ENCODE measurements around the gene AMN.

Gene AMN

DNA sequence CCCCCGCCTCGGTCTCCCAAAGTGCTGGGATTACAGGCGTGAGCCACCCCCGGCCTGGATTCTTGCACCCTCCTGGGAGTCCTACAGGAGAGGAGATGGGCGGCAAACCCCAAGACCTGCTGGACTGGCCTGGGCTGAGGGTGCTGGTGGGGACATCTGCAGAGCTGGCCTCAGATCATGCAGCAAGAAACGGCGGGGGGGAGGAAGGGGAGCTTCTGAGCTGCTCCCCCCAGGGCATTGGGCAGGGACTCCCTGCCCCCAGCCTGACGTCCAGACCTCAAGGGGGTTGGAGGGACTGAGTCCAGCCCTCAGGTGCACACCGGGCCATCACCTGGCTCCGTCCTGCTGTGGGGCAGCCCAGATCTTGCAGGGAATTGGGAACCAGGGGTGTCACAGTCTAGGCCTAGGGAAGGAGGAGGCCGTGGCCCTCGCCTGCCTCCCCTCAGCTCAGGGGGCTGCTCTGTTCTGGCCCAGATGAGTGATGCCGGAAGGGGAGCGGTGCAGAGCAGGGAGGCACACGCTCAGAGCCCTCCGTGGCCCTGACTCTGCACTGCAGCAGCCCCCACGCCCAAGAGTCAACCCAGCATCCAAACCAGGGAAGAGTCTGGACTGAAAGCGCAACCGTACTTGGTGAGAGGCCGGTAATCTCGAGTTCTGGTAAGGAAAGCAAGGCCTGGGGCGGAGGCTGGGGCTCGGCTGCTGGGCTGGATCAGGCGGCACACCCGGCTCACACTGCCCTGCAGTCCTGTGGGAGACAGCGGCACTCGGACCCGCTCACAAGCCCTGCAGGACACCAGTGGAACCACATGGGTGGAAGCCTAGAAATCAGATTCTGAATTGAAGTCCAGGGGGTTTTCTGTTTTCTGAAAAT, 8.9 kb upstream of the AMN start:
- TF ChIP-seq POLR2A (IDR thresholded peaks at IDR 0.05; ENCODE audit: low read length): no peak
- no peak for TF ChIP-seq GATA1 (IDR thresholded peaks at IDR 0.05; ENCODE audit: low read depth, low read length)
- DNase-seq: no peak

DNA sequence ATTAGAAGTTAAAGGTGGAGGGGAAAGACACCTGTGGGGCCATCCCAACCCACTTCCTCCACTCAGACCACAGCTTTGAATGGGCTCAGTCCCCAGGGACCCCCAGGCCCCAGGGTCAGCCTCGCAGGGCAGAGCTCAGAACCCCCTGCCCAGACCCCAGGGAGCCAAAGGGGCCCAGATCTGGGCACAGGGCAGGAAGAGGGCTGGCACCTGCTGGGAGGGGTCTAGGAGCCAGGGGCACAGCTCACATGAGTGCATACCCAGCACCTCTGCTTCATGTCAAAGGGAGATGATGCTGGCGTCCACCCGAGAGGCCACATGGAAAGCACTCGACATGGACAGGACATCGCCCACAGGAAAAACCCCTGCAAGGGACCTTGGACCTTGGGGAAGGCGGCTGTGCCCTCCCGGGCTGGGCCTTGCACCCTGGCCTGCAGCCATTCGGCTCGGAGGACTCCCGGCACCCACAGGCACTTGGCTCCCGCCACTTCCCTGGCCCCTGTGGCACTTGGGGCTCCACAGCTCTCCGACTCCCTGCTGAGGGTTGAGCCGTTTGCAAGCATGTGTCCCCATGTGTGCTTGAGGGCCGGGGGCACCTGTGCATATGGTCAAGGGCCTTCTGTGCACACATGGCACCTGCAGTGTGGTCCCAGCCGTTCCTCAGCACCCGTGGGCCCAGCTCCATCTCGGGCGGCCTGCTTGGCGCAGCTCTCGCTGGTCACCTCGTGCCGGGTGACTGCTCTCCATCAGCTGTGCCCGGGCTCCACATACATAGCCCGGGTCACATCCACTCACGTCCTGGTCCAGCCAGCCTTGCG, 7.8 kb upstream of the AMN start:
- no peak for TF ChIP-seq GATA1 (IDR thresholded peaks at IDR 0.05; ENCODE audit: low read depth, low read length)
- no peak for TF ChIP-seq POLR2A (IDR thresholded peaks at IDR 0.05; ENCODE audit: low read length)
- no peak for DNase-seq

- no peak for TF ChIP-seq GATA1 (IDR thresholded peaks at IDR 0.05; ENCODE audit: low read depth, low read length)
- no peak for DNase-seq
Measured at GRCh38 chr14:102915292-102916110, 7.0 kb upstream of the AMN start.

DNA sequence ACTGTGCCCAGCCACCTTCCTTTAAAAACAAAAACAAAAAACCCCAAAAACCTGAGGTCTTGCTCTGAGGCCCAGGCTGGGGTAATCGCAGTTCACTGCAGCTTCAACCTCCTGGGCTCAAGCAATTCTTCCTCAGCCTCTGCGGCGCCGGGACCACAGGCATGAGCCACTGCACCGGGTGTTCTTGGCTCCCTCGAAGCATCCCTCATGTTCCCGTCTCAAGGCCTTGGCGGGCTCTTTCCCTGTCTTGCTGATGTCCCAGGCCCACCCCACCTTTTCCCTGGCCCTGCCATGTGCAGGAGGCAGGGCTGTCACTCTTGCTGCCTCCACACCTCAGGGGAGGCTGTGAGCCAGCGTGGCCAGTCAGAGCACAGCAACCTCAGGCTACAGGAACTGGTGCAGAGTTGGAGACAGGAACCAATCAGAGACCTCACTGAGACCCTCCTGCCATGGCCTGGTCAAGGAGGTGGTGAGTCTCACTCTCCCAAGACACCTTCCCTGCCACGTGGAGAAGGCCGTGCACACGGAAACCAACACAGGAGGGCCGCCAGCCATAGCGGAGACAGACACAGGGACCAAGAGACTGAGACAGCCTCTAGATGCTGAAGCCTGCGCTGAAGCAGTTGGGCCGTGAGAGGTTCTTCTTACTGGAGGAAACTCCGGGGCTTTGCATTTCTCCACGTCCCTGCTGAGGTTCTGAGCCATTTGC, 6.0 kb upstream of the AMN start:
- TF ChIP-seq POLR2A (IDR thresholded peaks at IDR 0.05; ENCODE audit: low read length): no peak
- TF ChIP-seq GATA1 (IDR thresholded peaks at IDR 0.05; ENCODE audit: low read depth, low read length): no peak
- no peak for DNase-seq

DNA sequence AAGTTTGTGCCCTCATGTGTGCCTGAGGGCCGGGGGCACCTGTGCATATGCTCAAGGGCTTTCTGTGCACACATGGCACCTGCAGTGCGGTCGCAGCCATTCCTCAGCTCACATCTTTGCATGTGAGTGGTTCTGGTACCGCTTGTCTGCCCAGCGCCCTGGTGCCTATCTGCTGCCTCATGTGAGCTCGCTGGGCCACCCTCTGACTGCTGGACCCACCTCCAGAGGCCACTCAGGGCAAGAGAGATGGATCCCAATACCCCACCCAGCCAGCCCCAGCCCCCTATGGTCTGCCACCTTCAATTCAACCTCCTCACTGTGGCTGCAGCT, 5.4 kb upstream of the AMN start:
- TF ChIP-seq GATA1 (IDR thresholded peaks at IDR 0.05; ENCODE audit: low read depth, low read length) (no peak), POLR2A (IDR thresholded peaks at IDR 0.05; ENCODE audit: low read length) (no peak)
- no peak for DNase-seq

DNA sequence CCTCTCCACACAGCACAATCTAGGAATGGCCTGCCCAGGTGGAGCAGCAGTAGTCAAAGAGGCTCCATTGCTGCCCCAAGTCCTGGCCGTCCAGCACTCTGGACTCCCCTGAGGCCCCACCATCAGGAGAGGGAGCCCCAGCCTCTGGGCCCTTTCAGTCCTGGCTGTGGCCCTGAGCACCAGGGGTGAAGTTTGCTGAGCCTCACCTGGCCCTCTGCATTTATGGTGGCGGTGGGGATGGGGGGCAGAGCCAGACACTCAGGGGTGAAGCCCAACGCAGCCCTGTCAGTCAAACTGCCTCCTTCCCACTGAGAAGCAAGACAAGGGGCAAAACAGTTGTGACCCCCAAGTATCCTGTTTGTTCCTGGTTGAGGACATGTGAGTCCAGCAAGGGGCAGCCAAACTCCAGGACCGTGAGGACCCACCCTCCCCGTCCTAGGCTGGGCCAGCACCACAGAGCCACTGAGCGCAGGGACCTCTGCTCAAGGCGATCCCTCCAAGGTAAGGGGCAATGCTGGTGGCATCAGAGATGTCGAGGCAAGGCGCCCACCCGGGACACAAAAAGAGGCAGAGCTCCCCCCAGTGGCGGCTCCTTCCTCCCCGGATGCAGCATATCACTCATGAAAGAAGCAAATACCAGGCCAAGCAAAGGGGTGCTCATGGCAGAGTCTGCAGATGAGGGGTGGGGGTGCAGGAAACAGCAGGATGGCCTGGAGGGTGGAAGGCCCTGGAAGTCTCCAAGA, 4.8 kb upstream of the AMN start:
- TF ChIP-seq GATA1 (IDR thresholded peaks at IDR 0.05; ENCODE audit: low read depth, low read length) (no peak), POLR2A (IDR thresholded peaks at IDR 0.05; ENCODE audit: low read length) (no peak)
- peak; percentile 28 to 59 for DNase-seq

DNA sequence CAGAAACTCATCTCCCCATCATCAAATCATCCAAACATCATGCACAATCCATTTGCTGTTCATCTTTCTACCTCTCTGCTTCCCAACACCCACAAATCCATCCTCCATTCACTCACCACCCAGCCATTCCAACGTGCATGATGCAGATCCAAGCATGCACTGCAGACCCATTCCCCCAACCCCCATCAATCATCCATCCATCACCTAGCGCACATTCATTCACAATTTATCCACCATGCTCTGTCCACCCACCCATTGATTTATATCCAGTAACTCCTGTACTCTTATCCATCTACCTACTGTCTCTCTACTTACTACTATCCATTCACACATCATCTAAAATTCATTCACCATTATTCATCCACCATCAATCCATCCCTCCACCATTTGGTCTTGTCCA, 4.0 kb upstream of the AMN start:
- DNase-seq: no peak
- TF ChIP-seq GATA1 (IDR thresholded peaks at IDR 0.05; ENCODE audit: low read depth, low read length): no peak
- TF ChIP-seq POLR2A (IDR thresholded peaks at IDR 0.05; ENCODE audit: low read length): no peak

DNA sequence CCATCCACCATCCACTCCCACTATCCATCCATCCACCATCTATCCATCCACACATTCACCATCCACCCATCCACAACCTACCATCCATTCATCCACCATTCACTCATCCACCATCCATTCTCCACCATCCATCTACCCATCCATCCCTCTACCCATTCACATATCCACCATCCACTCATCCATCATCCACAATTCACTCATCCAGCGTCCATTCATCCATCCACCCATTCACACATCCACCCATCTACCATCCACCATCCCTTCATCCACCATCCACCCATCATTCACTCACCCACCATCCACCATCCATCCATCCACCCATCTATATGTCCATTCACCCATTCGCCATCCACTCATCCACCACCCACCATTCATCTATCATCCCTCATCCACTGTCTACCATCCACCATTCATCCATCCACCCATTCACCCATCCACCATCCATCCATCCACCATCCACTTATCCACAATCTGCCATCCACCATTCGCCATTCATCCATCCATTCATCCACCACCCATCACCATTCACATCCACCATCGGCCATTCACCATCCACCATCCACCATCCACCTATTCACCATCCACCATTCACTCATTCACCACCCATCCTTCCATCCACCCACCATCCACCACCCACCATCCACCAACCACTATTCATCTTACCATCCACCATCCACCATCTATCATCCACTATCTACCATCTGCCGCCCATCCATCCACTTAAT, 2.0 kb upstream of the AMN start:
- TF ChIP-seq POLR2A (IDR thresholded peaks at IDR 0.05; ENCODE audit: low read length) (no peak), GATA1 (IDR thresholded peaks at IDR 0.05; ENCODE audit: low read depth, low read length) (no peak)
- DNase-seq: no peak

DNA sequence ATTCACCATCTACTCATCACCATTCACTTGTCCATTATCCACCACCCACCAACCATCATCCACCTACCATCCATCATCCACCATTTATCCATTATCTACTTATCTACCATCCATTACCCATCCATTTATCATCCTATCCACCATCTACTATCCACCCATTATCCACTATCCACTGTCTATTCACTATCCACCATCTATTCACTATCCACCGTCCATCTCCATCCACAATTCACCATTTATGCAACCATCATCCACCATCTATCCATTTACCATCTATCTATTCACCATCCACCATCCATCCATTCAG, 1.5 kb upstream of the AMN start:
- no peak for TF ChIP-seq GATA1 (IDR thresholded peaks at IDR 0.05; ENCODE audit: low read depth, low read length)
- DNase-seq: no peak

GRCh38 chr14:102923201-102923924, 900 bp downstream of the AMN start:
- TF ChIP-seq GATA1 (IDR thresholded peaks at IDR 0.05; ENCODE audit: low read depth, low read length): no peak
- TF ChIP-seq POLR2A (IDR thresholded peaks at IDR 0.05; ENCODE audit: low read length): no peak
- DNase-seq: no peak

DNA sequence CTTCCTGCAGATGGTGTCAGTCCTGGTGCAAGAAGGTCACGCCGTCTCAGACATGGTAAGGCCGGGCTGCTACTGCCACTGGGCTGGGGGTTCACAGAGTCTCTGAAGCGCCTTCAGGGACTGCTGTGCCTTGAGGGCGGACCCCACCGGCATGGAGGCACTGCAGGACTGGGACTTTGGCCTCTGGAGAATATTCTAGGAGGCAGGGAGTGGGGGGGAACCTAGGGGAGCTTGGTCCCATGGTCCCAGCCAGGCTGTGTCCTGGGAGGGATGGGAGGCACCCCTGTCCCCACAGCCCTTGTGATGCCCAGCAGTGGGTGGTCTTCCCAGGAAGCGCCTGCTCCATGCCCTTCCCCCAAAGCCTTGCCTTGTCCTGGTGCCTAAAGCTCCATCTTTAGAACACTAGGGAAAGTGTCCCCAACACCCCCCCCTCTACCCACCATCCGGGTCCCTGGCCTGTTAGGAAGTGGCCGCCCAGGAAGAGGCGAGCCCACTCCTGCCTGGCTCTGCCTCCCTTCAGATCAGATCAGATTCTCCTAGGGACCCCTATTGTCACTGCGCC, 1.5 kb downstream of the AMN start:
- no peak for TF ChIP-seq POLR2A (IDR thresholded peaks at IDR 0.05; ENCODE audit: low read length)
- no peak for TF ChIP-seq GATA1 (IDR thresholded peaks at IDR 0.05; ENCODE audit: low read depth, low read length)
- DNase-seq: no peak

All from erythroblast (primary cell).